Skeletal muscle tissue (tissue), 4 donors: ENCODE results near the gene CFAP58. TPM values are rescaled to one million over a fixed set of nuclear protein-coding genes. Genes with fewer than 3 reads are reported as not detected.

Source experiments
- H3K27ac ChIP-seq: one replicate; pipeline ENCODE4 v1.7.0; 2013; ENCODE audit warnings: mild to moderate bottlenecking, low read depth, low read length, inconsistent platforms
- H3K27me3 ChIP-seq, 3 donors: one replicate each; pipeline ENCODE4 v1.7.0; 2013; ENCODE audit warnings: low read length in 3 of 3; ENCODE audit not compliant: control insufficient read depth in 3 of 3, insufficient read depth in 3 of 3
- H3K36me3 ChIP-seq, 3 donors: one replicate each; pipeline ENCODE4 v1.7.0; 2013; ENCODE audit warnings: low read length in 3 of 3; ENCODE audit not compliant: control insufficient read depth in 3 of 3, insufficient read depth in 3 of 3
- H3K4me1 ChIP-seq, 3 donors: one replicate each; pipeline ENCODE4 v1.7.0; 2013; ENCODE audit warnings: low read length in 3 of 3, mild to moderate bottlenecking in 3 of 3; ENCODE audit not compliant: control insufficient read depth in 3 of 3, insufficient read depth in 3 of 3
- H3K4me3 ChIP-seq, 3 donors: one replicate each; pipeline ENCODE4 v1.7.0; 2013; ENCODE audit warnings: low read length in 3 of 3
- H3K9ac ChIP-seq, 3 donors: one replicate each; pipeline ENCODE4 v1.7.0; 2013; ENCODE audit warnings: low read length in 3 of 3, mild to moderate bottlenecking in 3 of 3, moderate library complexity in 2 of 3, low read depth in 1 of 3
- H3K9me3 ChIP-seq, 3 donors: one replicate each; pipeline ENCODE4 v1.7.0; 2013; ENCODE audit warnings: low read length in 3 of 3; ENCODE audit not compliant: control insufficient read depth in 3 of 3
- total RNA-seq: library from RNA; depleted of rRNA; stranded (reverse); fragments of >200 nt; gene quantifications from one replicate; pipeline ENCODE4 v1.2.3, GENCODE V29; 2014
- donor health status: Osteomylitis.

The CFAP58 gene
- total RNA-seq, 1 donor from 2014 or later = under 0.01 TPM

GRCh38 chr10:104429846-104430245 lies 76.2 kb downstream of the CFAP58 start:
- Histone ChIP-seq H3K36me3 (no peaks in the 10 kb centered on the region), H3K27me3 (no peaks in the 10 kb centered on the region), H3K9me3 (no peaks in the 10 kb centered on the region), H3K4me3 (no peak overlapping the region), H3K9ac (no peak overlapping the region), H3K27ac (no peak overlapping the region), H3K4me1 (no peaks in the 10 kb centered on the region)

GRCh38 chr10:104430360-104430759 lies 76.7 kb downstream of the CFAP58 start:
- Histone ChIP-seq H3K27ac (no peak overlapping the region), H3K27me3 (no peaks in the 10 kb centered on the region), H3K36me3 (no peaks in the 10 kb centered on the region), H3K4me3 (no peak overlapping the region), H3K9ac (no peak overlapping the region), H3K9me3 (no peaks in the 10 kb centered on the region), H3K4me1 (no peaks in the 10 kb centered on the region)

- no peaks in the 10 kb centered on the region for H3K27me3 ChIP-seq
- H3K4me1 ChIP-seq = no peaks in the 10 kb centered on the region
- no peak overlapping the region for H3K9ac ChIP-seq
- no peaks in the 10 kb centered on the region for H3K9me3 ChIP-seq
- no peak overlapping the region for H3K27ac ChIP-seq
- H3K4me3 ChIP-seq = no peak overlapping the region
- no peaks in the 10 kb centered on the region for H3K36me3 ChIP-seq
Observed at GRCh38 chr10:104433669-104434068, 80.0 kb downstream of the CFAP58 start.

- Histone ChIP-seq H3K36me3 (no peaks in the 10 kb centered on the region), H3K4me1 (no peaks in the 10 kb centered on the region), H3K27me3 (no peaks in the 10 kb centered on the region), H3K9me3 (no peaks in the 10 kb centered on the region), H3K27ac (no peak overlapping the region), H3K4me3 (no peak overlapping the region), H3K9ac (no peak overlapping the region)
Observed at GRCh38 chr10:104434601-104435000, 81.0 kb downstream of the CFAP58 start.

- no peak overlapping the region for H3K9ac ChIP-seq
- H3K4me1 ChIP-seq = no peaks in the 10 kb centered on the region
- no peaks in the 10 kb centered on the region for H3K9me3 ChIP-seq
- no peak overlapping the region for H3K4me3 ChIP-seq
- no peak overlapping the region for H3K27ac ChIP-seq
- no peaks in the 10 kb centered on the region for H3K36me3 ChIP-seq
- no peaks in the 10 kb centered on the region for H3K27me3 ChIP-seq
Observed at GRCh38 chr10:104435822-104436221, 82.2 kb downstream of the CFAP58 start.

- Histone ChIP-seq H3K36me3 (no peaks in the 10 kb centered on the region), H3K9ac (no peak overlapping the region), H3K27me3 (no peaks in the 10 kb centered on the region), H3K4me1 (no peaks in the 10 kb centered on the region), H3K9me3 (no peaks in the 10 kb centered on the region), H3K4me3 (no peak overlapping the region), H3K27ac (no peak overlapping the region)
Observed at GRCh38 chr10:104437226-104437625, 83.6 kb downstream of the CFAP58 start.

- H3K9me3 ChIP-seq = no peaks in the 10 kb centered on the region
- H3K9ac ChIP-seq = no peak overlapping the region
- H3K27ac ChIP-seq = no peak overlapping the region
- H3K4me1 ChIP-seq = no peaks in the 10 kb centered on the region
- H3K36me3 ChIP-seq = no peaks in the 10 kb centered on the region
- H3K27me3 ChIP-seq = no peaks in the 10 kb centered on the region
- H3K4me3 ChIP-seq = no peak overlapping the region
Observed at GRCh38 chr10:104440221-104440620, 86.6 kb downstream of the CFAP58 start.

- Histone ChIP-seq H3K9me3 (no peaks in the 10 kb centered on the region), H3K4me1 (no peaks in the 10 kb centered on the region), H3K27ac (no peak overlapping the region), H3K36me3 (no peaks in the 10 kb centered on the region), H3K9ac (no peak overlapping the region), H3K27me3 (no peaks in the 10 kb centered on the region), H3K4me3 (no peak overlapping the region)
Observed at GRCh38 chr10:104441329-104442000, 87.8 kb downstream of the CFAP58 start.

- Histone ChIP-seq H3K4me1 (no peaks in the 10 kb centered on the region), H3K36me3 (no peaks in the 10 kb centered on the region), H3K27me3 (no peaks in the 10 kb centered on the region), H3K27ac (no peak overlapping the region), H3K4me3 (no peak overlapping the region), H3K9ac (no peak overlapping the region), H3K9me3 (no peaks in the 10 kb centered on the region)
Observed at GRCh38 chr10:104445359-104445758, 91.7 kb downstream of the CFAP58 start.

- Histone ChIP-seq H3K9me3 (no peaks in the 10 kb centered on the region), H3K4me1 (no peaks in the 10 kb centered on the region), H3K27me3 (no peaks in the 10 kb centered on the region), H3K36me3 (no peaks in the 10 kb centered on the region), H3K27ac (no peak overlapping the region), H3K4me3 (no peak overlapping the region), H3K9ac (no peak overlapping the region)
Observed at GRCh38 chr10:104446151-104446550, 92.5 kb downstream of the CFAP58 start.
